Esophagus muscularis mucosa (tissue), 3 donors: Measurements from ENCODE around the gene LAMA5.

Source experiments
- CTCF ChIP-seq, 3 experiments: fragments of 200-600 bp in 2 of 3; fragments of 450-650 bp in 1 of 3; sonication (generic) in 2 of 3; IDR thresholded peaks; one replicate each; pipeline ENCODE4 v1.5.1; 2017 to 2019; ENCODE audit warnings: antibody characterized with exemption in 3 of 3, mild to moderate bottlenecking in 2 of 3, moderate library complexity in 1 of 3
- POLR2AphosphoS5 ChIP-seq, 2 donors: sonication (generic); formaldehyde crosslinking; IDR thresholded peaks; one replicate each; pipeline ENCODE4 v1.6.1; 2017; ENCODE audit warnings: antibody characterized with exemption in 2 of 2

- TF ChIP-seq POLR2AphosphoS5 (IDR thresholded peaks at IDR 0.05) = no peak
- TF ChIP-seq CTCF (IDR thresholded peaks at IDR 0.05) = no peak
Observed at GRCh38 chr20:62313460-62314338, 53.4 kb downstream of the LAMA5 start.
